Sigmoid colon (tissue), 7 donors: Measurements from ENCODE around the gene RNF151. TPM values are rescaled to one million over a fixed set of nuclear protein-coding genes. Genes with fewer than 3 reads are reported as not detected.
A peak's percentile ranks its signal among the peaks of the same experiment; 100 is the strongest.

Experiments
- DNase-seq: peaks from one replicate; pipeline ENCODE4 v3.0.0-alpha.2; 2019
- H3K27ac ChIP-seq, 4 donors: fragments of 200-600 bp; sonication (generic); one replicate each; pipeline ENCODE4 v1.5.1; 2016 to 2019; ENCODE audit warnings: mild to moderate bottlenecking in 1 of 4
- H3K27me3 ChIP-seq, 3 donors: fragments of 200-600 bp; sonication (generic); one replicate each; pipeline ENCODE4 v1.5.1; 2019; ENCODE audit warnings: mild to moderate bottlenecking in 1 of 3
- H3K36me3 ChIP-seq, 4 donors: fragments of 200-600 bp; sonication (generic); one replicate each; pipeline ENCODE4 v1.5.1; 2016 to 2019
- H3K4me1 ChIP-seq, 4 donors: fragments of 200-600 bp; sonication (generic); one replicate each; pipeline ENCODE4 v1.5.1; 2017 to 2019
- H3K4me3 ChIP-seq, 4 donors: fragments of 200-600 bp; sonication (generic); one replicate each; pipeline ENCODE4 v1.5.1; 2017 to 2019; ENCODE audit warnings: mild to moderate bottlenecking in 2 of 4, moderate library complexity in 1 of 4
- H3K9me3 ChIP-seq, 4 donors: fragments of 200-600 bp in 3 of 4; sonication (generic) in 3 of 4; one replicate each; pipeline versions ENCODE4 v1.5.1 to v1.6.1; 2013 to 2019
- EP300 ChIP-seq, 4 donors: sonication (generic); formaldehyde crosslinking; IDR thresholded peaks; one replicate each; pipeline ENCODE4 v1.6.1; 2017; ENCODE audit warnings: antibody characterized with exemption in 4 of 4
- POLR2A ChIP-seq, 2 donors: fragments of 450-650 bp; IDR thresholded peaks; one replicate each; pipeline ENCODE4 v1.6.1; 2016; ENCODE audit warnings: antibody characterized with exemption in 2 of 2, mild to moderate bottlenecking in 2 of 2, moderate library complexity in 2 of 2
- POLR2AphosphoS5 ChIP-seq, 4 donors: sonication (generic); formaldehyde crosslinking; IDR thresholded peaks; one replicate each; pipeline ENCODE4 v1.6.1; 2017; ENCODE audit warnings: antibody characterized with exemption in 4 of 4
- WGBS, 2 donors: extraction: QIAGEN DNeasy Blood & Tissue Kit; methylation state at CpG; one replicate each; pipeline ENCODE4 v1.1.7; 2013; 5-methylcytosine and 5-hydroxymethylcytosine counted together
- intact Hi-C: fragments of 100-400 bp; cut with DNase I; formaldehyde crosslinking; loops from one replicate; pipeline ENCODE4 v1.15.1; 2023
- polyA plus RNA-seq, 3 donors: library from polyadenylated mRNA; stranded (reverse); fragments of 200-250 nt; gene quantifications; one replicate each; pipeline ENCODE4 v1.2.3, GENCODE V29; 2013
- total RNA-seq, 4 donors: library from RNA; depleted of rRNA; stranded (reverse); fragments of >200 nt; gene quantifications; one replicate each; pipeline ENCODE4 v1.1.0, GENCODE V29; 2016
- TF ChIP-seq, protein P1 (sequence below), 4 experiments: fragments of 450-650 bp in 3 of 4; fragments of 200-600 bp in 1 of 4; IDR thresholded peaks; one replicate each; pipeline ENCODE4 v1.5.1; 2016 to 2019; ENCODE audit warnings: antibody characterized with exemption in 4 of 4, mild to moderate bottlenecking in 3 of 4, moderate library complexity in 2 of 4
- donor health status: healthy with polysubstance abuse.
- donor health status: Bipolar disorder and iron deficiency.
- donor health status: healthy.

RNF151 gene
- total and polyA plus RNA-seq, 7 donors = 0.10 TPM; not detected in 6

DNA sequence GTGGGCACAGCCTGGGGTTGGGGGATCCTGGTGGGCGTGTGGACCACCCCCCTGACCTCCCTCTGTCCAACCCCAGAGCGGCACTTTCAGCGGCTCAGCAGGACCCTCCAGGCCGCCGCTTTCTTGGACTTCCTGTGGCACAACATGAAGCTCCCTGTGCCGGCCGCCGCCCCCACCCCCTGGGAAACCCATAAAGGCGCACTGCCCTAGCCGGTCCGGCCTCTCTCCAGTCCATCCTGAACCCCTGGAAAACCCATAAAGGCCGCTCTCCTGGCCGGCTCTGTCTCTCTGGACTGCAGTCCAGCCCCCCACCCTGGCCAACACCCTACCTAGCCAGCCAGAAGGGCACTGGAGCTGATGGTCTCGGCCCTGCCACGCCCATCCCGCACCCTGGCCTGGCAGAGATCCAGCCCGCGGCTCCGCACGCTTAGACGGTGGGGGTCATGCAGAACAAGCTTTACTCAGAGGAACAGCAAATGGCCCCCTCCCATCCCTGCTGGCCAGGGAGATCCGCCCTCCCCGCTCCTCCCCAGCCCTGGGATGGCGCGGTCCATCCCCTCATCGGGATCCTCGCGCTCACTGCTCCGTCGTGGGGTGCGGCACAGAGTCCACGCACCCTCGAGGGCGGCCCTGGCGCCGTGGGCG lies 11.9 kb downstream of the RNF151 start:
- Histone ChIP-seq H3K9me3 (no peaks in the 10 kb centered on the region), H3K27ac (no peak overlapping the region), H3K27me3 (peaks cover 35 to 94% (median 71%) of the 10 kb centered on the region in 3 donors), H3K4me3 (no peak overlapping the region), H3K4me1 (peaks cover 0 to 17% (median 10%) of the 10 kb centered on the region in 4 donors), H3K36me3 (peaks cover 43 to 52% (median 45%) of the 10 kb centered on the region in 4 donors)
- TF ChIP-seq POLR2A (IDR thresholded peaks at IDR 0.05) (no peak), EP300 (IDR thresholded peaks at IDR 0.05) (no peak), POLR2AphosphoS5 (IDR thresholded peaks at IDR 0.05) (no peak)
- TF ChIP-seq, protein P1, sequence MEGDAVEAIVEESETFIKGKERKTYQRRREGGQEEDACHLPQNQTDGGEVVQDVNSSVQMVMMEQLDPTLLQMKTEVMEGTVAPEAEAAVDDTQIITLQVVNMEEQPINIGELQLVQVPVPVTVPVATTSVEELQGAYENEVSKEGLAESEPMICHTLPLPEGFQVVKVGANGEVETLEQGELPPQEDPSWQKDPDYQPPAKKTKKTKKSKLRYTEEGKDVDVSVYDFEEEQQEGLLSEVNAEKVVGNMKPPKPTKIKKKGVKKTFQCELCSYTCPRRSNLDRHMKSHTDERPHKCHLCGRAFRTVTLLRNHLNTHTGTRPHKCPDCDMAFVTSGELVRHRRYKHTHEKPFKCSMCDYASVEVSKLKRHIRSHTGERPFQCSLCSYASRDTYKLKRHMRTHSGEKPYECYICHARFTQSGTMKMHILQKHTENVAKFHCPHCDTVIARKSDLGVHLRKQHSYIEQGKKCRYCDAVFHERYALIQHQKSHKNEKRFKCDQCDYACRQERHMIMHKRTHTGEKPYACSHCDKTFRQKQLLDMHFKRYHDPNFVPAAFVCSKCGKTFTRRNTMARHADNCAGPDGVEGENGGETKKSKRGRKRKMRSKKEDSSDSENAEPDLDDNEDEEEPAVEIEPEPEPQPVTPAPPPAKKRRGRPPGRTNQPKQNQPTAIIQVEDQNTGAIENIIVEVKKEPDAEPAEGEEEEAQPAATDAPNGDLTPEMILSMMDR (IDR thresholded peaks at IDR 0.05) = no peak
- DNase-seq = no peak
- intact Hi-C loops = no loop called here
- WGBS, 2 donors = 35 to 74% methylated on average over 37 of the region's 37 CpGs

DNA sequence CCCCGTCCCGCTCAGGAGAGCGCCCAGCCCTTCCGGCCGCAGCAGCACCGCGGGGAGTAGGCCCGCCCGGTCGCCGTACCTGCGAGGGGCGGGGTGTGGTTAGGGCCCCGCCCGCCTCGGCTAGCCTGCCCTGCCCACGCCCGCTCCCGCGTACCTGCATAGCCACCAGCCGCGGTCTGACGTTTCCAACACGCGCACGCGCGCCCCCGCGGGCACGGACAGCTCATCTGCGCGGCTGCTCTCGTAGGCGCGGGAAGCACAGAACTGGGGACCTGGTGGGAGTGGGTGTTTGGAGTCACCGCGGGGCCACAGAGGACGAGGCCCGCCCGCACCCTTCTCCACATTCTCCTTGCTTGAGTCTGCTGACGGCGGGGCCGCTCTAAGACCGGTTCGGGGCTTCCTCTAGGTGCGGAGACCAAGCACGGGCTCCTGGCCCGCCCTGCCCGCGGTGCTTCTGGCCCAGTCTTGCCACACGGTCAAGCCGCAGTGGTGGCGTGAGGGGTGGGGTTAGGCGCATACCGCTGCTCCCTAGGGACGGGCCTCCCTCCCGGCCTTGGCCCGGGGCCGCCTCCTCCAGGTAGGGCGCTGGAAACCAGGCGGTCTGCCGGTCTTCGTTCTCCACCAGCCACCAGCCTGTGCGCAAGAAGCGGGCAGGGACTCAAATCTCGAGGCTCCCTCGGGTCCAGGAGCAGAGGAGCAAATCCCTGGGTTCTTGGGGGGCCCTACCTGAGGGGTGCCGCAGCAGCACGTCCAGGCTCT lies 12.8 kb downstream of the RNF151 start:
- H3K4me1 ChIP-seq = peaks cover 0 to 19% (median 12%) of the 10 kb centered on the region in 4 donors
- DNase-seq = no peak
- intact Hi-C loops = no loop called here
- H3K9me3 ChIP-seq = no peaks in the 10 kb centered on the region
- TF ChIP-seq, protein P1 (IDR thresholded peaks at IDR 0.05) = no peak
- TF ChIP-seq POLR2AphosphoS5 (IDR thresholded peaks at IDR 0.05) (peak in 1 of 4 donors; percentile 38), POLR2A (IDR thresholded peaks at IDR 0.05) (peak in 1 of 2 donors; percentile 51), EP300 (IDR thresholded peaks at IDR 0.05) (no peak)
- H3K36me3 ChIP-seq = peaks cover 40 to 46% (median 42%) of the 10 kb centered on the region in 4 donors
- H3K4me3 ChIP-seq = no peak overlapping the region
- peaks cover 35 to 88% (median 71%) of the 10 kb centered on the region in 3 donors for H3K27me3 ChIP-seq
- no peak overlapping the region for H3K27ac ChIP-seq
- WGBS, 2 donors = 6 to 23% methylated on average over 70 of the region's 70 CpGs

DNA sequence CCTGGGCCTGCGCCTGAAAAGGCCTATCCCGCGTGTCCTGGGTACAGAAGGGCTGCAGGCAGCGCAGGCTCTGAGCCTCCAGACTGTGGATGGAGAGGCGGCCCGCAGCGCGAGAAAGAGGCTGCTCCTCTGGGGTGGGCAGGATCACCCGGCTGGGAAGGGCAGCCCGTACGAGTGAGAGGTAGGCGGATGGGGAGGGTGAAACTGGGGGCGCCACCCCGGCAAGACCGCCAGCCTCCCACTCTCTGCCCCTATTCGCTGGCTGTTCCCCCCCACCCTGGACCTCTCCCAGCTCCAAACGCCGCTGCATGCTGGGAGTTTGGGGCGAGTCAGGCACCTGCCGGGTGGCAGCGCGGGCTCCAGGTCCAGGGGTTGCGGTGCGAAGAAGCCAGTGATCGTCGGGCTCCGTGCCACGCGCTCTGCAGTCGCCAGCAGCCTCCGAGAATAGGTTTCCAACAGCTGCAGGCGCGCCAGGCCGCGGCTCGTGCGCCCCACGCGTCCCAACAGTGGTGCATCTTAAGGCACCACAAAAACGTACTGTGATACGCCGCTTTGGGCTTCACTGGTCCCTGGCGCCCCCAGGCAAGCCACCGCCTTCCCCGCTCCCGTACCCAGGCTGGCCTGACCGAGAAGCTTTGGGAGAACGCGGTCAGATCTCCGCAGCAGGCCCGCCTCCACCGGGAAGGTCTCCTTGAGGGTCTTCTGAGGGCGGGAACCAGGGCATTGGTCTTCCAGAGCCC lies 13.5 kb downstream of the RNF151 start:
- Histone ChIP-seq H3K4me1 (peaks cover 0 to 27% (median 20%) of the 10 kb centered on the region in 4 donors), H3K9me3 (no peaks in the 10 kb centered on the region), H3K27ac (no peak overlapping the region), H3K4me3 (no peak overlapping the region), H3K27me3 (peaks cover 35 to 81% (median 71%) of the 10 kb centered on the region in 3 donors), H3K36me3 (peaks cover 33 to 39% (median 35%) of the 10 kb centered on the region in 4 donors)
- no peak for DNase-seq
- TF ChIP-seq POLR2AphosphoS5 (IDR thresholded peaks at IDR 0.05) (no peak), EP300 (IDR thresholded peaks at IDR 0.05) (no peak), POLR2A (IDR thresholded peaks at IDR 0.05) (no peak)
- TF ChIP-seq, protein P1 (IDR thresholded peaks at IDR 0.05) = no peak
- intact Hi-C loops = no loop called here
- WGBS, 2 donors = 3 to 7% methylated on average over 53 of the region's 53 CpGs

DNA sequence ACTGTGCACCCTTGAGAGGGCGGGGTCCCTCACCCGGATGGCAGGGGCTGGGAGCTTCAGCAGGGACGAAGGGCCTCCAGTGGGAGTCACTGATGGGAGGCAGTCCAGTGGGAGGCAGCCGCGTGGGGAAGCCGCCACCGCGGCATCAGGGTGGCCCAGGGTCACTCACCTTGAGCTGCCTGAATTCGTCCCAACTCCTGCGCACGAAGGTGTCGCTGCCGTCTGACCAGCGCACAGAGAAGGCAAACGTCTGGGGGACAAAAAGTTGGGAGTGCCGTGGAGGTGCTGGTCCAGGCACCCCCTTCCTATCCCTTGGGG lies 14.1 kb downstream of the RNF151 start:
- TF ChIP-seq POLR2A (IDR thresholded peaks at IDR 0.05) (no peak), POLR2AphosphoS5 (IDR thresholded peaks at IDR 0.05) (no peak), EP300 (IDR thresholded peaks at IDR 0.05) (no peak)
- TF ChIP-seq, protein P1 (IDR thresholded peaks at IDR 0.05) = no peak
- H3K4me3 ChIP-seq = no peak overlapping the region
- intact Hi-C loops = no loop called here
- H3K27ac ChIP-seq = no peak overlapping the region
- 8 to 21% methylated on average over 16 of the region's 16 CpGs for WGBS, 2 donors
- peaks cover 35 to 75% (median 67%) of the 10 kb centered on the region in 3 donors for H3K27me3 ChIP-seq
- peaks cover 0 to 31% (median 24%) of the 10 kb centered on the region in 4 donors for H3K4me1 ChIP-seq
- DNase-seq = no peak
- H3K36me3 ChIP-seq = peaks cover 28 to 38% (median 31%) of the 10 kb centered on the region in 4 donors
- H3K9me3 ChIP-seq = no peaks in the 10 kb centered on the region
